HepG2 (cell line): ENCODE data around the gene SCO1. TPM values are rescaled to one million over a fixed set of nuclear protein-coding genes. Genes with fewer than 3 reads are reported as not detected.

Source experiments
- ATAC-seq: fragments of 200-7000 bp; cut with Tn5 transposase; 3 replicates; pipeline ENCODE4 v1.9.1; 2020; ENCODE audit warnings: mild to moderate bottlenecking, moderate library complexity
- BruUV-seq: library from RNA; stranded (reverse); fragments of 400-500 nt; replicated peaks from 2 replicates; lab custom pipeline; 2021; lab: Mats Ljungman, UMichigan
- CTCF ChIA-PET: fragments of 300-600 bp; formaldehyde crosslinking; extraction: SDS; loops from one replicate; lab custom pipeline; 2021; ENCODE audit warnings: low total read pairs, inconsistent platforms, low intra/inter-chr PET ratio; lab: Yijun Ruan, JAX
- POLR2A ChIA-PET: fragments of 350-600 bp; sonication (Branson Sonifier 250); formaldehyde crosslinking; loops from one replicate; lab custom pipeline; 2020; ENCODE audit warnings: antibody characterized with exemption, inconsistent platforms; lab: Yijun Ruan, JAX
- DNase-seq: peaks from one replicate; pipeline ENCODE4 v3.0.0-alpha.2; 2015; ENCODE audit warnings: low spot score
- FAIRE-seq: peaks from 3 replicates; lab custom pipeline; 2011; peaks lifted over from hg19 to GRCh38; lab: Jason Lieb, UNC
- H2AFZ ChIP-seq: one replicate; pipeline ENCODE4 v1.6.1; 2011; ENCODE audit warnings: low read length, inconsistent platforms
- H3K27ac ChIP-seq: fragments of 300-600 bp; 3 replicates; pipeline ENCODE4 v1.8.0; 2011; ENCODE audit warnings: mixed run types, mild to moderate bottlenecking, mixed read lengths, low read length, inconsistent platforms; ENCODE audit not compliant: insufficient read depth; ENCODE audit errors: extremely low read length
- H3K27me3 ChIP-seq, 2 experiments: fragments of 200-600 bp in 1 of 2; 2 replicates in 1 of 2; 3 replicates in 1 of 2; pipeline versions ENCODE4 v1.6.0 to v1.8.0; 2011; ENCODE audit warnings: low read length in 2 of 2, mild to moderate bottlenecking in 2 of 2, moderate library complexity in 2 of 2, inconsistent platforms in 1 of 2; ENCODE audit not compliant: insufficient read depth in 2 of 2, control insufficient read depth in 1 of 2
- H3K36me3 ChIP-seq, 2 experiments: fragments of 200-600 bp in 1 of 2; replicated peaks in 1 of 2; 2 replicates in 1 of 2; 3 replicates in 1 of 2; pipeline versions ENCODE4 v1.5.1 to v1.8.0; 2011; ENCODE audit warnings: low read length in 2 of 2, inconsistent platforms in 1 of 2; ENCODE audit not compliant: insufficient read depth in 2 of 2, control insufficient read depth in 1 of 2
- H3K4me1 ChIP-seq: 2 replicates; pipeline ENCODE4 v1.5.1; 2012; ENCODE audit warnings: low read length, inconsistent platforms; ENCODE audit not compliant: insufficient read depth
- H3K4me2 ChIP-seq: 2 replicates; pipeline ENCODE4 v1.6.0; 2011; ENCODE audit warnings: low read depth, low read length, inconsistent platforms
- H3K4me3 ChIP-seq, 3 experiments: fragments of 200-600 bp in 1 of 3; sonication (generic), shearing (Covaris generic) in 1 of 3; replicated peaks in 1 of 3; 2 replicates each; pipeline ENCODE4 v1.5.1; 2011 to 2016; ENCODE audit warnings: low read length in 3 of 3, inconsistent platforms in 2 of 3, low read depth in 2 of 3, mild to moderate bottlenecking in 2 of 3, control low read depth in 1 of 3, mixed read lengths in 1 of 3; ENCODE audit not compliant: insufficient read depth in 1 of 3
- H3K79me2 ChIP-seq: one replicate; pipeline ENCODE4 v1.6.1; 2011; ENCODE audit warnings: low read length, inconsistent platforms; ENCODE audit not compliant: insufficient read depth
- H3K9ac ChIP-seq: 2 replicates; pipeline ENCODE4 v1.6.0; 2011; ENCODE audit warnings: mild to moderate bottlenecking, low read depth, low read length, inconsistent platforms; ENCODE audit not compliant: insufficient read depth
- H3K9me3 ChIP-seq: 2 replicates; pipeline ENCODE4 v1.5.1; 2012; ENCODE audit warnings: mild to moderate bottlenecking, low read length
- H4K20me1 ChIP-seq: 2 replicates; pipeline ENCODE4 v1.6.0; 2011; ENCODE audit warnings: inconsistent platforms, mild to moderate bottlenecking, low read length, moderate library complexity; ENCODE audit not compliant: insufficient read depth
- ATF7 ChIP-seq, 2 experiments: fragments of 450-650 bp in 1 of 2; sonication (generic) in 1 of 2; formaldehyde crosslinking in 1 of 2; IDR thresholded peaks; 2 replicates each; pipeline versions ENCODE4 v1.4.0 to v1.6.1; 2016 to 2020; ENCODE audit warnings: antibody characterized with exemption in 1 of 2, mild to moderate bottlenecking in 1 of 2, missing genetic modification reagents in 1 of 2
- BRD4 ChIP-seq: sonication (generic); formaldehyde crosslinking; IDR thresholded peaks from 2 replicates; pipeline ENCODE4 v1.4.0; 2020; ENCODE audit warnings: missing genetic modification reagents
- NFATC3 ChIP-seq: sonication (generic); formaldehyde crosslinking; IDR thresholded peaks from 2 replicates; pipeline ENCODE4 v1.5.1; 2020; ENCODE audit warnings: mild to moderate bottlenecking, missing genetic modification reagents
- NFIC ChIP-seq: IDR thresholded peaks from 2 replicates; pipeline ENCODE4 v1.6.1; 2012; ENCODE audit warnings: mild to moderate bottlenecking, low read length, inconsistent platforms
- PATZ1 ChIP-seq: sonication (generic); formaldehyde crosslinking; IDR thresholded peaks from 2 replicates; pipeline ENCODE4 v1.4.0; 2020; ENCODE audit warnings: missing genetic modification reagents
- SOX13 ChIP-seq, 3 experiments: fragments of 450-650 bp in 1 of 3; sonication (generic) in 1 of 3; formaldehyde crosslinking in 1 of 3; IDR thresholded peaks in 2 of 3; conservative IDR thresholded peaks in 1 of 3; 2 replicates each; pipeline versions ENCODE4 v1.5.0 to v1.6.1; 2016 to 2020; ENCODE audit warnings: antibody characterized with exemption in 1 of 3, mild to moderate bottlenecking in 1 of 3, missing compliant biosample characterization in 1 of 3, missing genetic modification reagents in 1 of 3, moderate library complexity in 1 of 3
- SP1 ChIP-seq, 2 experiments: fragments of 450-650 bp in 1 of 2; sonication (generic) in 1 of 2; formaldehyde crosslinking in 1 of 2; IDR thresholded peaks; 2 replicates each; pipeline versions ENCODE4 v1.4.0 to v1.6.1; 2016 to 2020; ENCODE audit warnings: missing genetic modification reagents in 1 of 2
- SRY ChIP-seq: sonication (generic); formaldehyde crosslinking; IDR thresholded peaks from 2 replicates; pipeline ENCODE4 v1.8.0; 2022; ENCODE audit warnings: mild to moderate bottlenecking, missing genetic modification reagents
- TSC22D2 ChIP-seq: sonication (generic); formaldehyde crosslinking; IDR thresholded peaks from 2 replicates; pipeline ENCODE4 v1.5.1; 2020; ENCODE audit warnings: missing genetic modification reagents, mild to moderate bottlenecking, borderline replicate concordance
- ZBTB14 ChIP-seq: sonication (generic); formaldehyde crosslinking; IDR thresholded peaks from 2 replicates; pipeline ENCODE4 v1.4.0; 2020; ENCODE audit warnings: missing genetic modification reagents
- ZMYM2 ChIP-seq: sonication (generic); formaldehyde crosslinking; IDR thresholded peaks from 2 replicates; pipeline ENCODE4 v1.8.0; 2022; ENCODE audit warnings: mild to moderate bottlenecking, missing genetic modification reagents
- ZNF160 ChIP-seq: sonication (generic); formaldehyde crosslinking; IDR thresholded peaks from 2 replicates; pipeline ENCODE4 v1.8.0; 2022; ENCODE audit warnings: mild to moderate bottlenecking, inconsistent platforms, missing genetic modification reagents
- ZNF337 ChIP-seq: sonication (generic); formaldehyde crosslinking; IDR thresholded peaks from 2 replicates; pipeline ENCODE4 v1.5.1; 2020; ENCODE audit warnings: missing genetic modification reagents, low read depth, mild to moderate bottlenecking, borderline replicate concordance
- ZNF430 ChIP-seq: sonication (generic); formaldehyde crosslinking; IDR thresholded peaks from 2 replicates; pipeline ENCODE4 v1.9.0; 2021; ENCODE audit warnings: mild to moderate bottlenecking, missing genetic modification reagents
- ZNF737 ChIP-seq: sonication (generic); formaldehyde crosslinking; IDR thresholded peaks from 2 replicates; pipeline ENCODE4 v1.5.0; 2020; ENCODE audit warnings: missing genetic modification reagents, mild to moderate bottlenecking, borderline replicate concordance
- ZNF790 ChIP-seq: sonication (generic); formaldehyde crosslinking; IDR thresholded peaks from 2 replicates; pipeline ENCODE4 v1.8.0; 2022; ENCODE audit warnings: missing genetic modification reagents, mild to moderate bottlenecking, borderline replicate concordance
- ZNF841 ChIP-seq: sonication (generic); formaldehyde crosslinking; IDR thresholded peaks from 2 replicates; pipeline ENCODE4 v1.8.1; 2023; ENCODE audit warnings: missing genetic modification reagents, borderline replicate concordance
- ZSCAN21 ChIP-seq: sonication (generic); formaldehyde crosslinking; IDR thresholded peaks from 2 replicates; pipeline ENCODE4 v1.8.0; 2022; ENCODE audit warnings: mild to moderate bottlenecking, missing genetic modification reagents, moderate library complexity, borderline replicate concordance
- WGBS: methylation state at CpG from one replicate; pipeline ENCODE4 v1.1.6; 2017; ENCODE audit warnings: low lambda C conversion rate; 5-methylcytosine and 5-hydroxymethylcytosine counted together
- in situ Hi-C: cut with HindIII; loops from 2 replicates; pipeline ENCODE4 v1.10.0; 2017; ENCODE audit warnings: low pct_unique_long_range_greater_than_20kb; ENCODE audit not compliant: extremely low pct_ligation_motif_present
- intact Hi-C: fragments of 100-400 bp; cut with micrococcal nuclease; formaldehyde crosslinking; loops from one replicate; pipeline ENCODE4 v1.10.0; 2022; ENCODE audit not compliant: unreplicated experiment
- polyA plus RNA-seq, 8 experiments: library from polyadenylated mRNA; depleted of rRNA in 3 of 8; stranded (reverse) in 7 of 8; unstranded in 1 of 8; fragments of >200 nt; fragmentation: Illumina TruSeq in 4 of 8; extraction: Trizol in 4 of 8; gene quantifications; 2 replicates each; pipeline versions ENCODE4 v1.2.1 to v1.2.3, GENCODE V29; 2011 to 2016; ENCODE audit warnings: low read depth in 4 of 8, missing spikeins in 1 of 8, mixed read lengths in 1 of 8; ENCODE audit not compliant: insufficient read depth in 1 of 8
- total RNA-seq, 5 experiments: library from RNA; depleted of rRNA; stranded (reverse); fragments of >200 nt; fragmentation: Illumina TruSeq; extraction: Trizol; gene quantifications; 2 replicates each; pipeline ENCODE4 v1.2.3, GENCODE V29; 2016; ENCODE audit warnings: low read depth in 1 of 5
- TF ChIP-seq, protein P1 (sequence below): sonication (generic); formaldehyde crosslinking; IDR thresholded peaks from 2 replicates; pipeline ENCODE4 v1.4.0; 2020; ENCODE audit warnings: mild to moderate bottlenecking, low read depth, missing genetic modification reagents

SCO1 gene
- total and polyA plus RNA-seq, 2 of the 13 experiments (the other 11 are each of a cell fraction or from before 2014, with no cell fraction given) = 11.4 to 50.3 TPM

- H3K4me1 ChIP-seq = no peaks in the 10 kb centered on the region
- no peaks in the 10 kb centered on the region for H3K79me2 ChIP-seq
- intact Hi-C loops = no loop called here
- no peaks in the 10 kb centered on the region for H3K27me3 ChIP-seq
- no peak overlapping the region for H3K27ac ChIP-seq
- in situ Hi-C loops = no loop called here
- no peaks in the 10 kb centered on the region for H3K9me3 ChIP-seq
- H3K9ac ChIP-seq = no peak overlapping the region
- no peaks in the 10 kb centered on the region; a peak in 1 of 5 replicates for H3K36me3 ChIP-seq
- POLR2A ChIA-PET = no interaction called here
- no peak for FAIRE-seq
- WGBS = 94% methylated on average over 1 of the region's 1 CpG
- no peaks in the 10 kb centered on the region for H4K20me1 ChIP-seq
- no peak overlapping the region for H3K4me2 ChIP-seq
- no TSS peak for BruUV-seq
- no peak for DNase-seq
- no peak overlapping the region for H3K4me3 ChIP-seq
- TF ChIP-seq TSC22D2 (CRISPR knock-in tag) (no peak), ZNF737 (CRISPR knock-in tag) (no peak), ZNF430 (CRISPR knock-in tag) (no peak), ZNF841 (CRISPR knock-in tag) (no peak), ZNF160 (CRISPR knock-in tag) (no peak), ZMYM2 (CRISPR knock-in tag) (no peak), ZNF337 (no peak), NFATC3 (no peak), ATF7 (IDR thresholded peaks at IDR 0.05) (no peak), ATF7 (CRISPR knock-in tag; IDR thresholded peaks at IDR 0.05) (no peak), ZBTB14 (CRISPR knock-in tag) (no peak), NFIC (no peak), SOX13 (IDR thresholded peaks at IDR 0.05) (no peak), SOX13 (CRISPR knock-in tag; conservative IDR thresholded peaks at IDR 0.05 in 1 of 2, IDR thresholded peaks at IDR 0.05 in 1 of 2) (no peak), PATZ1 (no peak), ZSCAN21 (CRISPR knock-in tag) (no peak), BRD4 (CRISPR knock-in tag) (no peak), ZNF790 (CRISPR knock-in tag) (no peak), SRY (CRISPR knock-in tag) (no peak), SP1 (IDR thresholded peaks at IDR 0.05) (no peak), SP1 (CRISPR knock-in tag; IDR thresholded peaks at IDR 0.05) (no peak)
- TF ChIP-seq, protein P1, sequence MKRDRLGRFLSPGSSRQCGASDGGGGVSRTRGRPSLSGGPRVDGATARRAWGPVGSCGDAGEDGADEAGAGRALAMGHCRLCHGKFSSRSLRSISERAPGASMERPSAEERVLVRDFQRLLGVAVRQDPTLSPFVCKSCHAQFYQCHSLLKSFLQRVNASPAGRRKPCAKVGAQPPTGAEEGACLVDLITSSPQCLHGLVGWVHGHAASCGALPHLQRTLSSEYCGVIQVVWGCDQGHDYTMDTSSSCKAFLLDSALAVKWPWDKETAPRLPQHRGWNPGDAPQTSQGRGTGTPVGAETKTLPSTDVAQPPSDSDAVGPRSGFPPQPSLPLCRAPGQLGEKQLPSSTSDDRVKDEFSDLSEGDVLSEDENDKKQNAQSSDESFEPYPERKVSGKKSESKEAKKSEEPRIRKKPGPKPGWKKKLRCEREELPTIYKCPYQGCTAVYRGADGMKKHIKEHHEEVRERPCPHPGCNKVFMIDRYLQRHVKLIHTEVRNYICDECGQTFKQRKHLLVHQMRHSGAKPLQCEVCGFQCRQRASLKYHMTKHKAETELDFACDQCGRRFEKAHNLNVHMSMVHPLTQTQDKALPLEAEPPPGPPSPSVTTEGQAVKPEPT (CRISPR knock-in tag) = no peak
- TF ChIP-seq, all 625 proteins: peak for 0
- CTCF ChIA-PET = no interaction called here
- H2AFZ ChIP-seq = no peak overlapping the region
- ATAC-seq = no peak
Measured at GRCh38 chr17:10668775-10669174, 28.6 kb downstream of the SCO1 start.
